Testis (tissue), 3 donors: ENCODE results near the gene PJA2. TPM values are rescaled to one million over a fixed set of nuclear protein-coding genes. Genes with fewer than 3 reads are reported as not detected.
"Not testable (repeated sequence)": the region's sequence is repeated elsewhere in the genome, so short reads cannot be mapped to it uniquely, and the experiment has no call there.

Experiments used
- DNase-seq: peaks from one replicate; pipeline ENCODE4 v3.0.0-alpha.2; 2019
- H3K27ac ChIP-seq, 2 donors: fragments of 200-600 bp; sonication (generic); one replicate each; pipeline ENCODE4 v1.5.1; 2019
- H3K27me3 ChIP-seq: fragments of 200-600 bp; sonication (generic); one replicate; pipeline ENCODE4 v1.5.1; 2019
- H3K36me3 ChIP-seq: fragments of 200-600 bp; sonication (generic); one replicate; pipeline ENCODE4 v1.5.1; 2017; ENCODE audit warnings: low read depth; ENCODE audit errors: missing control alignments
- H3K4me1 ChIP-seq: fragments of 200-600 bp; sonication (generic); one replicate; pipeline ENCODE4 v1.5.1; 2019
- H3K4me3 ChIP-seq, 2 donors: fragments of 200-600 bp; sonication (generic); one replicate each; pipeline ENCODE4 v1.5.1; 2017 to 2019
- H3K9me3 ChIP-seq: fragments of 200-600 bp; sonication (generic); one replicate; pipeline ENCODE4 v1.5.1; 2017
- POLR2A ChIP-seq: fragments of 450-650 bp; IDR thresholded peaks from one replicate; pipeline ENCODE4 v1.6.1; 2017; ENCODE audit warnings: antibody characterized with exemption, mild to moderate bottlenecking, moderate library complexity
- WGBS, 2 donors: methylation state at CpG; one replicate each; pipeline ENCODE4 v1.1.5; 2018; 5-methylcytosine and 5-hydroxymethylcytosine counted together
- intact Hi-C: fragments of 100-400 bp; cut with DNase I; formaldehyde crosslinking; loops from one replicate; pipeline ENCODE4 v1.15.1; 2023; ENCODE audit warnings: low total_unique reads
- polyA plus RNA-seq: library from polyadenylated mRNA; stranded (reverse); fragments of 350-450 nt; fragmentation: Illumina TruSeq; extraction: RNeasy Lipid Tissue Mini Kit (QIAGEN cat#74804); gene quantifications from one replicate; pipeline ENCODE4 v1.2.3, GENCODE V29; 2014; ENCODE audit warnings: low read depth, low replicate concordance; ENCODE audit not compliant: insufficient read depth
- total RNA-seq, 2 donors: library from RNA; depleted of rRNA; stranded (reverse); fragments of >200 nt; gene quantifications; one replicate each; pipeline ENCODE4 v1.2.3, GENCODE V29; 2016
- TF ChIP-seq, protein P1 (sequence below), 3 experiments: fragments of 450-650 bp in 2 of 3; fragments of 200-600 bp in 1 of 3; sonication (generic) in 1 of 3; IDR thresholded peaks; one replicate each; pipeline ENCODE4 v1.5.1; 2016 to 2019; ENCODE audit warnings: antibody characterized with exemption in 3 of 3, mild to moderate bottlenecking in 2 of 3, moderate library complexity in 1 of 3

PJA2 gene
- total and polyA plus RNA-seq, 3 donors from 2014 or later: 77.3 to 112 (median 105) TPM

DNA sequence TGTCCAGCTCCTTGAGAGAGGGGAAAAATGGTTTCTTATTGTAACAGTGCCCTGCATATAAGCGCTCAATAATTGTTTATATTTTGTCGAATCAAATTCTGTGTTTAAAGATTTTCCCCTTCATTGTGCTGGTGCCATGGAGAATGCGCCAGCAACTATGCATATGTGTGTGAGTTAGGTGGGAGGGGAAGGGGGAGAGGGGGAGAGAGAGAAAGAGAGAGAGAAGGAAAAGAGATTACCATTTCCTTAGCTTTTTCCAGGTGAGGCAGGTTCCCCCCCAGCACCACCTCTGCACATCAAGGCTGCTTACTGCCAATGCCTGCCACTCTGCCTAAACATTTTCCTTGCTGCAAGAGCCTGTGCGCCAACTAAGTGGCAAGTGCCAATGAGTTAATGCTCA lies 111.0 kb downstream of the PJA2 start:
- TF ChIP-seq, protein P1, sequence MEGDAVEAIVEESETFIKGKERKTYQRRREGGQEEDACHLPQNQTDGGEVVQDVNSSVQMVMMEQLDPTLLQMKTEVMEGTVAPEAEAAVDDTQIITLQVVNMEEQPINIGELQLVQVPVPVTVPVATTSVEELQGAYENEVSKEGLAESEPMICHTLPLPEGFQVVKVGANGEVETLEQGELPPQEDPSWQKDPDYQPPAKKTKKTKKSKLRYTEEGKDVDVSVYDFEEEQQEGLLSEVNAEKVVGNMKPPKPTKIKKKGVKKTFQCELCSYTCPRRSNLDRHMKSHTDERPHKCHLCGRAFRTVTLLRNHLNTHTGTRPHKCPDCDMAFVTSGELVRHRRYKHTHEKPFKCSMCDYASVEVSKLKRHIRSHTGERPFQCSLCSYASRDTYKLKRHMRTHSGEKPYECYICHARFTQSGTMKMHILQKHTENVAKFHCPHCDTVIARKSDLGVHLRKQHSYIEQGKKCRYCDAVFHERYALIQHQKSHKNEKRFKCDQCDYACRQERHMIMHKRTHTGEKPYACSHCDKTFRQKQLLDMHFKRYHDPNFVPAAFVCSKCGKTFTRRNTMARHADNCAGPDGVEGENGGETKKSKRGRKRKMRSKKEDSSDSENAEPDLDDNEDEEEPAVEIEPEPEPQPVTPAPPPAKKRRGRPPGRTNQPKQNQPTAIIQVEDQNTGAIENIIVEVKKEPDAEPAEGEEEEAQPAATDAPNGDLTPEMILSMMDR (IDR thresholded peaks at IDR 0.05): no peak
- Histone ChIP-seq H3K9me3 (no peaks in the 10 kb centered on the region), H3K36me3 (no peaks in the 10 kb centered on the region), H3K27ac (no peak overlapping the region), H3K4me3 (no peak overlapping the region), H3K4me1 (peaks cover 6% of the 10 kb centered on the region), H3K27me3 (no peaks in the 10 kb centered on the region)
- intact Hi-C loops: no loop called here
- no peak for DNase-seq
- WGBS, 2 donors: 76 to 84% methylated on average over 4 of the region's 4 CpGs

DNA sequence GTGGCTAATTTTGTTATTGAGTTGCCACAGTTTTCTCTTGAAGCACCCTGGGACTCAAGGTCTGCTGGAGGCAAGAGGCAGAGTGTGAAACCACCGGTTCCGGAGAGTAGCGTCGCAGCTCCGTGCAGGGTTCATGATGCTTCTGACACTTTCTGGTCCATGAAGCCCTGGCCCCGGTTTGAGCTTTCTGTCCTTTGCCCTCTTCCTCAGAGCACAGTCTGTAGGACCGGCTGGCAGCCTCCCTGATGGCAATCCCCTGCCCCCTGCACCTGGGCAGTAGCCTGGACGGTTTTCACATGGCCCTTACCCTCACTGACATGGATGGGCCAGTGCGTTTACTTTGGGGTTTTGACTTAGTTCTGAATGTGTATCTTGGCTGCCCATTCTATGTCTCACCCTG lies 111.9 kb downstream of the PJA2 start:
- Histone ChIP-seq H3K4me1 (peaks cover 6% of the 10 kb centered on the region), H3K36me3 (no peaks in the 10 kb centered on the region), H3K4me3 (no peak overlapping the region), H3K27me3 (no peaks in the 10 kb centered on the region), H3K27ac (no peak overlapping the region), H3K9me3 (no peaks in the 10 kb centered on the region)
- intact Hi-C loops: no loop called here
- TF ChIP-seq, protein P1 (IDR thresholded peaks at IDR 0.05): no peak
- 90 to 91% methylated on average over 6 to 9 of the region's 9 CpGs for WGBS, 2 donors
- no peak for DNase-seq

DNA sequence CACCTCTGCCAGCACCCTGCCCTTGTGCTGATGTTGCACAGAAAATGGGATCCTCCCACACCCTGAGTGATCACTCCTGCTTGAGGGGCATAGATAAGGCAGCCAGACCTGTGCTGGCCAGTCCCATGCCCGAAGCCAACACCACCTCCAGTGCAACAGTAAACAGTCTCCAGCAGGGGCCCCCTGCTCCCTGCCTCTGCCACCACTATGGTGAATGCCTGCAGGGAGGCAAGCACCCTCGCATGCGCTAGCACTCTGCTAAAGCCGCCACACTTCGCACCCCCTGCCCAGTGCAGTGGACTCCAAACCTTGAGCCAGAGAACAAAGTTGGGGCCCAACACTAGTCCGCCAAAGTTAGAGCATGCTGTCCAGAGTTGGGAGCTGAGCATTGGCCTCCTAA lies 118.7 kb downstream of the PJA2 start:
- intact Hi-C loops: no loop called here
- WGBS, 2 donors: 92 to 93% methylated on average over 6 of the region's 6 CpGs
- Histone ChIP-seq H3K27me3 (no peaks in the 10 kb centered on the region), H3K27ac (no peak overlapping the region), H3K4me3 (no peak overlapping the region), H3K36me3 (no peaks in the 10 kb centered on the region), H3K4me1 (no peaks in the 10 kb centered on the region), H3K9me3 (no peaks in the 10 kb centered on the region)
- TF ChIP-seq, protein P1 (IDR thresholded peaks at IDR 0.05): no peak
- TF ChIP-seq POLR2A: no peak
- no peak for DNase-seq

- TF ChIP-seq, protein P1 (IDR thresholded peaks at IDR 0.05): no peak
- TF ChIP-seq POLR2A: no peak
Measured at GRCh38 chr5:109290231-109290630, 119.5 kb downstream of the PJA2 start.

DNA sequence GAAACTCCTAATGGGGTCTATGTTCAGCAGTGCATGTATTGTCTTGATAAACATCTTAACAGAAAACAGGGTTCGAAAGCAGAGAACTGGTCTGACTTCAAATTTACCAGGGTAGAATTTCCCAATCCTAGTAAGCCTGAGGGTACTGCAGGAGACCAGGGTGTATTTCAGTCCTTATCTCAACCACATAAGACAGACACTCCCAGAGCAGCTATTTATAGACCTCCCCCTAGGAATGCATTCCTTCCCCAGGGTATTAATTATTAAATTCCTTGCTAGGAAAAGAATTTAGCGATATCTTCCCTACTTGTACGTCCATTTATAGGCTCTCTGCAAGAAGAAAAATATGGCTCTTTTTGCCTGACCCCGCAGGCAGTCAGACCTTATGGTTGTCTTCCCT lies 123.1 kb downstream of the PJA2 start:
- intact Hi-C loops, H3K27me3 ChIP-seq, DNase-seq, H3K4me3 ChIP-seq, H3K9me3 ChIP-seq, H3K27ac ChIP-seq, H3K4me1 ChIP-seq, H3K36me3 ChIP-seq: not testable (repeated sequence)
- 74 to 78% methylated on average over 4 of the region's 4 CpGs for WGBS, 2 donors

More at GRCh38 chr5:109290231-109290630, 119.5 kb downstream of the PJA2 start:
- no peak for DNase-seq
- 89 to 97% methylated on average over 2 of the region's 2 CpGs for WGBS, 2 donors
- intact Hi-C loops: no loop called here
- no peaks in the 10 kb centered on the region for H3K4me1 ChIP-seq
- no peaks in the 10 kb centered on the region for H3K27me3 ChIP-seq
- no peaks in the 10 kb centered on the region for H3K36me3 ChIP-seq
- no peak overlapping the region for H3K27ac ChIP-seq
- no peak overlapping the region for H3K4me3 ChIP-seq
- no peaks in the 10 kb centered on the region for H3K9me3 ChIP-seq
